Measurements from ENCODE around the gene RGS17.

DNA sequence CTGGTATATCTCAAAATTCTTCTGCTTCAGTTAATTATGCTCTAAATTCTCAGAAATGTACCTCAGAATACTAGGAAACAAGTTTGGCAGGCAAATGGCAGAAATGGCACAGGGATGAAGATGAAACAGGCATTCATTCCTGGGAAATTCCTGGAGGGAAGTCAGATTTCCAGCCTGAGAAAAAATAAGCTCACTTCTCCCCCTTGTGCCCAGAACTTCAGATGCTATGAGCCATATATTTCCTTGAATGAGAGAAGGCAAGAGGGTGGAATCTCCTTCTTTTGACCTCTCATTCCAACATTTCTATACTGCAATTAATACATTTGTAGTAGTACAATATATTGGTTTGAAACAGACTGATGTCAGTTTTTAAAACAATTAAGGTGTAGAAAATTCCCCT, 22.8 kb downstream of the RGS17 start:
- no peak for TF ChIP-seq POLR2A (IDR thresholded peaks at IDR 0.05; ENCODE audit: low read depth)
- TF ChIP-seq, protein P1, sequence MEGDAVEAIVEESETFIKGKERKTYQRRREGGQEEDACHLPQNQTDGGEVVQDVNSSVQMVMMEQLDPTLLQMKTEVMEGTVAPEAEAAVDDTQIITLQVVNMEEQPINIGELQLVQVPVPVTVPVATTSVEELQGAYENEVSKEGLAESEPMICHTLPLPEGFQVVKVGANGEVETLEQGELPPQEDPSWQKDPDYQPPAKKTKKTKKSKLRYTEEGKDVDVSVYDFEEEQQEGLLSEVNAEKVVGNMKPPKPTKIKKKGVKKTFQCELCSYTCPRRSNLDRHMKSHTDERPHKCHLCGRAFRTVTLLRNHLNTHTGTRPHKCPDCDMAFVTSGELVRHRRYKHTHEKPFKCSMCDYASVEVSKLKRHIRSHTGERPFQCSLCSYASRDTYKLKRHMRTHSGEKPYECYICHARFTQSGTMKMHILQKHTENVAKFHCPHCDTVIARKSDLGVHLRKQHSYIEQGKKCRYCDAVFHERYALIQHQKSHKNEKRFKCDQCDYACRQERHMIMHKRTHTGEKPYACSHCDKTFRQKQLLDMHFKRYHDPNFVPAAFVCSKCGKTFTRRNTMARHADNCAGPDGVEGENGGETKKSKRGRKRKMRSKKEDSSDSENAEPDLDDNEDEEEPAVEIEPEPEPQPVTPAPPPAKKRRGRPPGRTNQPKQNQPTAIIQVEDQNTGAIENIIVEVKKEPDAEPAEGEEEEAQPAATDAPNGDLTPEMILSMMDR (IDR thresholded peaks at IDR 0.05): peak in 1 of 3 experiments; percentile 12

Measured in esophagus muscularis mucosa (tissue), 3 donors.